Stimulated activated CD4-positive, alpha-beta T cell treated with anti-CD3 and anti-CD28 coated beads, Interleukin-15, amount 100 ng/mL, for 48 hours (primary cell): ENCODE data around the gene BBC3.

Experiments used
- DNase-seq, 2 donors: peaks; one replicate each; pipeline ENCODE4 v3.0.0-alpha.2; 2020; ENCODE audit warnings: low read depth in 2 of 2

The BBC3 gene

GRCh38 chr19:47195434-47195833 lies 35.6 kb downstream of the BBC3 start:
- DNase-seq, result no peak

GRCh38 chr19:47190167-47190727 lies 40.8 kb downstream of the BBC3 start:
- peak; percentile 47 to 53 for DNase-seq

- no peak for DNase-seq
Observed at GRCh38 chr19:47188507-47189033, 42.4 kb downstream of the BBC3 start.

DNA sequence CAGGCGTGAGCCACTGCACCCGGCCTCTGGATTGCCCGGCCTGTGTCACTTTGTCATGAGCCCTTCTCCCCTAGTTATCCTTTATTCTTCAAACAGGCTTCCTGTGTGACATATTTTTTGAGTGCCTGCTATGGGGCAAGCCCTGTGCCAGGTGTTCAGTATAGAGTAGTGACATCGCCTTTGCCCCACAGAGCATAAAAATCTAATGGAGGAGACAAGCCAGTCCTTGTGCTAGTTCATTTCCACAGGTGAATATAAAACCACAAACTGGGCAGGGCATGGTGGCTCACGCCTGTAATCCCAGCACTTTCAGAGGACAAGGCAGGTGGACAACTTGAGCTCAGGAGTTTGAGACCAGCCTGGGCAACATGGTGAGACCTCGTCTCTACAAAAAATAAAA lies 43.2 kb downstream of the BBC3 start:
- DNase-seq, result no peak

DNA sequence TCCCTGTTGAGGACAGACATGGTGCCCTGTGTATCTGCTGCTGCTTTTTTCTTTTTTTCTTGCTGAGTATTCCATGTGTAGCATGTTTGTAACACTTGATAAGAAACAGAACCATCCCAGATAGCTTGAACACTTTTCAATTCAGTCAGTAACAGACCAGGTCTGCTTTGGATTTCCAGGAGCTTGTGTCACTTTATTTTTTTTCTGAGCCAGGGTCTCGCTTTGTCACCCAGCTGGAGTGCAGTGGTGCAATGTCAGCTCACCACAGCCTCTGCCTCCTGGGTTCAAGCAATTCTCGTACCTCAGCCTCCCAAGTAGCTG lies 43.7 kb downstream of the BBC3 start:
- no peak for DNase-seq

DNA sequence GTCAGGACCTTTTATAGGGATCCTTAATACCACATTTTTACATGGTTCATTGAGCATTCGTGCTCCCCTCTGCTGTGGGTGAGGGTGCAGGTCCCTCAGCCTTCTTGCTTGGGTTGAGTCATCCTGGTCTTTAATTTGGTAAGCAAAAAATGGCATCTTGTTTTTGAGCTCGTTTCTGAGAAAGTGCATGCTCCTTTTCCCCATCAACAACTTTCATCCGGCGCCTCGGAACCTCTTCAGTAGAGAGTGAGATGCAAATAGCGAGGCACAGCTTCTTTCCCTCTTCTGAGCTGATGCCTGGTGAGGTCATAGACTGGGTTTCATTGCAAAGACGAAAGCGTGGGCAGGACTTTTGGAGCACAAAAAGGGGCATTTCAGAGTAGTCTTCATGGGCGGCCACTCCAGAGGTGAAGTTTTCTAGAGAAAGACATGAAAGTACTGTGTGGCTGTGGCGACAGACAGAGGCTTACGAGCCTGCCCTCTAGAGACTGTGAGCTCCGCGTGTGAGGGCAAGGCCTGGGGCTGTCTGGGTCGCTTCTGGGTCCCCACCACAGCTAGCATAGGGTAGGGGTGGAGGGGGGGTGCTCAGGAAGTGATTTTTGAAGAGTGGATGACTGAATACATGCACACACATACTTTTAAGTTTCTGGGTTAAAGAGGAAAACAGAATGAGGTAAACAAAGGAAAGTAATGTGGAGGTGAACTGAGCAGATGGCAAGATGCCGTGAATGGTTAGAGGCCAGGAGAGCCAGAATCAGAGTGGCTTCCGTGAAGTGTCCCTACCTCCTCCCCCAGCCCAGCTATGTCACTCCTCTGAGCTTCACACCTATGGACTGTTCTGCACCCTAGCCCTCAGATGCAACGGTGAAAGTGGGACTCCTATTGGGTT lies 44.3 kb downstream of the BBC3 start:
- DNase-seq, result peak; percentile 82 to 84

GRCh38 chr19:47183601-47184000 lies 47.4 kb downstream of the BBC3 start:
- DNase-seq, result no peak

- no peak for DNase-seq
Observed at GRCh38 chr19:47179653-47180310, 51.2 kb downstream of the BBC3 start.

DNA sequence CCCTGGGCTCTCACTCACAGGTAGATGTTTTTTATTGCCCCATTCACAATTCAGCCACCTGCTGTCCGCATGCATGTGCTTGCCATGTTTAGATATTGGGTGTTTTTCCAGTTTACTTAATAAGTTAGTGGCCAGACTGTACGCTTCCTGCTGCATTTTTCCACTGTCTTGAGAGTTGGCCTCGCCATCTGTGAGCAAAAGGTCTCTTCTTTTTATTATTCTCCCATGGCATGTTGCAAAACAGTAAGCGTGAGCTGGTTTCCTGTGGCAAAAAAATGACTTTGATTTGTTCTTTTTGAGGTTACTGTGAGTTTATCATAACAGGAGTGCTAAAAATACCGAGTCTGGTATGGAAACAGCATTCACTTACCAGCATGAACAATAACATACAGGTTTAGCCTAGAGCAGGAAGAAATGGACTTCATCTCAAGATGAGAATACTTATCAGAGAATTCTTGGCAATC lies 54.3 kb downstream of the BBC3 start:
- DNase-seq, result no peak

GRCh38 chr19:47176071-47176626 lies 54.9 kb downstream of the BBC3 start:
- no peak for DNase-seq

- DNase-seq, result no peak
Observed at GRCh38 chr19:47172666-47173455, 58.1 kb downstream of the BBC3 start.
